ENCODE results near the gene BCORL1.

DNA sequence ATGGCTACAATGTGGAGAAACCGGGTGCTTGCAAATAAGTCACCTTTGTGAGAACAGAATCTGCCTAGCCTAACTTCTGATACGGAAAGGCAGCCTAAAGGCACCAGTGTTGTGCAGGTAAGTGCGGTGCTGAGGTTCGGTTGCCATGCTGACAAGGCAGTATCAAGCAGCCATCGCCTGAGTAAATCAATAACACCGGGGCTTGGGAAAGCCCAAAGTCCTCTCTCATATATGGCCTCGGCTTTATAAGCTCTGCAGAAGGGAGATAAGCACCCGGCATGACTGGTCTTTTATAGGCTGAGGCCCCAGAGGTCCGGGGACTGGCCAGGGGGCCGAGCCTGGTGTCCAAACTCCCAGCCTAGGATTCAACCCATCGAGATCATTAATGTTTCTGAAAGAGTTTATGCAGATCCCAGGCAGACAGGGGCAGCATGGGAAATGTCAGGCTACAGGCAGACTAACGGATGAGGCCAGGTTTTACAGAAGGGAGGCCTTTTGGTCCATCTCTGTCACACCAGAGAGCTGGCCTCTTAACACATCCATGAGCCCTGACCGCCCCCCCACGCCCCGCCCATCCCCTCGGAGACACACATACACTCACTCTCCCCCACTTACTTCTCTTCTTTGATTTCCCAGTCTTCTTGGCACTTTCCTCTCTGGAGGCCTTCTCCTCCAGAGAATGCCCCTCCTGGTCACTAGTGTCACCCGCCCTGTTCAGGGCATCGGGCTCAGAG is 89.3 kb downstream of the BCORL1 start:
- TF ChIP-seq, protein P1, sequence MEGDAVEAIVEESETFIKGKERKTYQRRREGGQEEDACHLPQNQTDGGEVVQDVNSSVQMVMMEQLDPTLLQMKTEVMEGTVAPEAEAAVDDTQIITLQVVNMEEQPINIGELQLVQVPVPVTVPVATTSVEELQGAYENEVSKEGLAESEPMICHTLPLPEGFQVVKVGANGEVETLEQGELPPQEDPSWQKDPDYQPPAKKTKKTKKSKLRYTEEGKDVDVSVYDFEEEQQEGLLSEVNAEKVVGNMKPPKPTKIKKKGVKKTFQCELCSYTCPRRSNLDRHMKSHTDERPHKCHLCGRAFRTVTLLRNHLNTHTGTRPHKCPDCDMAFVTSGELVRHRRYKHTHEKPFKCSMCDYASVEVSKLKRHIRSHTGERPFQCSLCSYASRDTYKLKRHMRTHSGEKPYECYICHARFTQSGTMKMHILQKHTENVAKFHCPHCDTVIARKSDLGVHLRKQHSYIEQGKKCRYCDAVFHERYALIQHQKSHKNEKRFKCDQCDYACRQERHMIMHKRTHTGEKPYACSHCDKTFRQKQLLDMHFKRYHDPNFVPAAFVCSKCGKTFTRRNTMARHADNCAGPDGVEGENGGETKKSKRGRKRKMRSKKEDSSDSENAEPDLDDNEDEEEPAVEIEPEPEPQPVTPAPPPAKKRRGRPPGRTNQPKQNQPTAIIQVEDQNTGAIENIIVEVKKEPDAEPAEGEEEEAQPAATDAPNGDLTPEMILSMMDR (IDR thresholded peaks at IDR 0.05) = no peak
- TF ChIP-seq POLR2A (IDR thresholded peaks at IDR 0.05) = peak in 1 of 2 donors; percentile 49

Data from Peyer's patch (tissue), 4 donors.